ENCODE measurements around the gene SCAMP2. TPM values are rescaled to one million over a fixed set of nuclear protein-coding genes. Genes with fewer than 3 reads are reported as not detected.

The SCAMP2 gene
- polyA plus RNA-seq, 1 experiment: 116 TPM

- no peaks in the 10 kb centered on the region for H3K27me3 ChIP-seq (ENCODE audit: control insufficient read depth, insufficient read depth, low read length)
- TF ChIP-seq CTCF (IDR thresholded peaks at IDR 0.05; ENCODE audit: low read depth, low read length): no peak
- H3K4me3 ChIP-seq (ENCODE audit: low read depth, low read length): no peak overlapping the region
- ChIA-PET POLR2A (interaction anchor here (0.5 to 0.7 kb wide), 2 partner anchors 13 to 62 kb away, joined by 3 to 10 read pairs; no protein-coding TSS in a partner anchor), CTCF (interaction anchor here (1.2 to 1.3 kb wide), 2 partner anchors 10 to 92 kb away, joined by 4 to 9 read pairs; no protein-coding TSS in a partner anchor)
- no peaks in the 10 kb centered on the region for H3K9me3 ChIP-seq (ENCODE audit: control insufficient read depth, insufficient read depth, low read length)
- no peak for DNase-seq (ENCODE audit: low read depth, low spot score)
- H3K27ac ChIP-seq (ENCODE audit: low read depth, low read length): no peak overlapping the region
Observed at GRCh38 chr15:74809956-74810355, 63.2 kb downstream of the SCAMP2 start.

- Histone ChIP-seq H3K27me3 (ENCODE audit: control insufficient read depth, insufficient read depth, low read length) (no peaks in the 10 kb centered on the region), H3K27ac (ENCODE audit: low read depth, low read length) (no peak overlapping the region), H3K4me3 (ENCODE audit: low read depth, low read length) (no peak overlapping the region), H3K9me3 (ENCODE audit: control insufficient read depth, insufficient read depth, low read length) (no peaks in the 10 kb centered on the region)
- DNase-seq (ENCODE audit: low read depth, low spot score): no peak
- no peak for TF ChIP-seq CTCF (IDR thresholded peaks at IDR 0.05; ENCODE audit: low read depth, low read length)
- ChIA-PET CTCF (interaction anchor here (1.2 kb wide), 1 partner anchor 10 kb away, joined by 9 read pairs; no protein-coding TSS in a partner anchor), POLR2A (no interaction called here)
Observed at GRCh38 chr15:74809242-74809641, 63.9 kb downstream of the SCAMP2 start.

GRCh38 chr15:74808840-74809229, 64.3 kb downstream of the SCAMP2 start:
- no peak for DNase-seq (ENCODE audit: low read depth, low spot score)
- Histone ChIP-seq H3K27me3 (ENCODE audit: control insufficient read depth, insufficient read depth, low read length) (no peaks in the 10 kb centered on the region), H3K27ac (ENCODE audit: low read depth, low read length) (no peak overlapping the region), H3K4me3 (ENCODE audit: low read depth, low read length) (no peak overlapping the region), H3K9me3 (ENCODE audit: control insufficient read depth, insufficient read depth, low read length) (no peaks in the 10 kb centered on the region)
- POLR2A ChIA-PET: no interaction called here
- TF ChIP-seq CTCF (IDR thresholded peaks at IDR 0.05; ENCODE audit: low read depth, low read length): no peak
- CTCF ChIA-PET: interaction anchor here (0.9 to 1.6 kb wide), 3 partner anchors 9 to 38 kb away, joined by 4 to 9 read pairs (median 5); partner anchors contain the start of gene CSK

GRCh38 chr15:74808078-74808839, 64.9 kb downstream of the SCAMP2 start:
- Histone ChIP-seq H3K9me3 (ENCODE audit: control insufficient read depth, insufficient read depth, low read length) (no peaks in the 10 kb centered on the region), H3K27me3 (ENCODE audit: control insufficient read depth, insufficient read depth, low read length) (no peaks in the 10 kb centered on the region), H3K4me3 (ENCODE audit: low read depth, low read length) (no peak overlapping the region), H3K27ac (ENCODE audit: low read depth, low read length) (peak overlapping the region; percentile 11)
- no peak for TF ChIP-seq CTCF (IDR thresholded peaks at IDR 0.05; ENCODE audit: low read depth, low read length)
- DNase-seq (ENCODE audit: low read depth, low spot score): no peak
- CTCF ChIA-PET: interaction anchor here (0.9 to 1.6 kb wide), 3 partner anchors 9 to 37 kb away, joined by 4 to 5 read pairs (median 4); partner anchors contain the start of gene CSK
- POLR2A ChIA-PET: no interaction called here

- TF ChIP-seq CTCF (IDR thresholded peaks at IDR 0.05; ENCODE audit: low read depth, low read length): no peak
- Histone ChIP-seq H3K27me3 (ENCODE audit: control insufficient read depth, insufficient read depth, low read length) (no peaks in the 10 kb centered on the region), H3K4me3 (ENCODE audit: low read depth, low read length) (no peak overlapping the region), H3K27ac (ENCODE audit: low read depth, low read length) (no peak overlapping the region), H3K9me3 (ENCODE audit: control insufficient read depth, insufficient read depth, low read length) (no peaks in the 10 kb centered on the region; the same call in 1 of the 2 replicates)
- DNase-seq (ENCODE audit: low read depth, low spot score): no peak
- ChIA-PET POLR2A (no interaction called here), CTCF (interaction anchor here (1.2 to 1.6 kb wide), 2 partner anchors 8 to 25 kb away, joined by 4 to 5 read pairs; partner anchors contain the start of gene CSK)
Observed at GRCh38 chr15:74807282-74807681, 65.9 kb downstream of the SCAMP2 start.

Measured in AG04450 (cell line).